Hypothalamus (tissue), 51 donors: ENCODE measurements around the gene ZCCHC2.

ENCODE experiments used
- DNase-seq, 51 donors: peaks; one replicate each; lab custom pipeline; 2025; lab: John Stamatoyannopoulos, UW

ZCCHC2 gene

DNA sequence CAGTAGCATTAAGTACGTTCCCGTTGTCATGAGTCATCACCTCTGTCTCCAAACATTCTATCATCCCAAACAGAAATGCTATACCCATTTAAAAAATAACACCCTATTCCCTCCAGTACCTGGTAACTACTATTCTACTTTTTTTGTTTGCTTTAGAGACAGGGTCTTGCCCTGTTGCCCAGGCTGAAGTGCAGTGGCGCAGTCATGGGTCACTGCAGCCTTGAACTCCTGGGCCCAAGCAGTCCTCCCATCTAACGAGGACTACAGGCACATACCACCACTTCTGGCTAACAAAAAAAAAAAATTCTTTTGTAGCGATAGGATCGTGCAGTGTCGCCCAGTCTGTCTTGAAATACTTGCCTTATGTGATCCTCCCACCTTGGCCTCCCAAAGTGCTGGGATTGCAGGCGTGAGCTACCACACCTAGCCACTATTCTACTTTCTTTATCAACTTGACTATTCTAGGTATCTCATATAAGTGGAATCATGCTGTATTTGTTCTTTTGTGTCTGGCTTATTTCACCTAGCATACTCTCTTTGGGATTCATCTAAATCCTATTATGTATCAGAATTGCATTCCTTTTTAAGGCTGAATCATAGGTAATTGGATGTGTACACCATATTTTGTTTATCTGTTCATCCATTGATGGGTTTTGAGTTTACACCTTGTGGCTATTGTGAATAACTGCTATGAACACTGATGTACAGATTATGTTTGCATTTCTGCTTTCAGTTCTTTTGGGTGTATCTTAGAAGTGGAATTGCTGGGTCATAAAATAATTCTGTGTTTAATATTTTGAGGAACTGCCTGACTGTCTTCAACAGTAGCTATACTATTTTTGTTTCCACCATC is 14.4 kb downstream of the ZCCHC2 start:
- DNase-seq: no peak

DNA sequence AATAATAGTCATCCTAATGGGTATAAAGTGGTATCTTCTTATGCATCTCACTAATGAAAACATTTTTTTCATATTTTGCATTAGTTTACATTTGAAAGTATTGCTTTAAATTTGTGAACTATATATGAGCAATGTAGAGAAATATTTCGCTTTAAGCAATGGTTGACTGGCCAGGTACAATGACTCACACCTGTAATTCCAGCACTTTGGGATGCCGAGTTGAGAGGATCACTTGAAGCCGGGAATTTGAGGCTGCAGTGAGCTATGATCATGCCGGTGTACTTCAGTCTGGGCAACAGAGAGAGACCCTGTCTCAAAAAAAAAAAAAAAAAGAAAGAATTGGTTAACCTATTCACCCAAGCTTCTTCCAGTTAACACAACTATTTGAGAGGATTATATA is 15.1 kb downstream of the ZCCHC2 start:
- DNase-seq: no peak

DNA sequence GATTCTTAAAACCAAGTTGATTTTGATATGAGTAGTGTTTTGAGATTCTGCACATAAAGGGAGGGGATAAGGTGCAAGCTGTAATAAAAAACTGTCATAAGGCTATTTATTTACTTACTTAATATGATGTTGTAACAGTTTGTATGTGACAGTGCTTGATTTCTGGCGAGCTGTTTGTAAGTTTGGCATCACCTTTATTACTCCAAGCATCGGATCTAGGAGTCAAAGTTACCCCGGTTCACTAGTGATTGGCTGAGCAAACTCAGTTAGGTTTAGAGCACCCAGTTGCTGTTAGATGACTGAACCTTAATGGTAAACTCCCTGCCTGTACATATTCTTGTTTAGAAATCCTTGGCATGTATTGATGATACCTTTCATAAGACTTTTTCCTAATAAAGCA is 16.1 kb downstream of the ZCCHC2 start:
- no peak for DNase-seq

DNA sequence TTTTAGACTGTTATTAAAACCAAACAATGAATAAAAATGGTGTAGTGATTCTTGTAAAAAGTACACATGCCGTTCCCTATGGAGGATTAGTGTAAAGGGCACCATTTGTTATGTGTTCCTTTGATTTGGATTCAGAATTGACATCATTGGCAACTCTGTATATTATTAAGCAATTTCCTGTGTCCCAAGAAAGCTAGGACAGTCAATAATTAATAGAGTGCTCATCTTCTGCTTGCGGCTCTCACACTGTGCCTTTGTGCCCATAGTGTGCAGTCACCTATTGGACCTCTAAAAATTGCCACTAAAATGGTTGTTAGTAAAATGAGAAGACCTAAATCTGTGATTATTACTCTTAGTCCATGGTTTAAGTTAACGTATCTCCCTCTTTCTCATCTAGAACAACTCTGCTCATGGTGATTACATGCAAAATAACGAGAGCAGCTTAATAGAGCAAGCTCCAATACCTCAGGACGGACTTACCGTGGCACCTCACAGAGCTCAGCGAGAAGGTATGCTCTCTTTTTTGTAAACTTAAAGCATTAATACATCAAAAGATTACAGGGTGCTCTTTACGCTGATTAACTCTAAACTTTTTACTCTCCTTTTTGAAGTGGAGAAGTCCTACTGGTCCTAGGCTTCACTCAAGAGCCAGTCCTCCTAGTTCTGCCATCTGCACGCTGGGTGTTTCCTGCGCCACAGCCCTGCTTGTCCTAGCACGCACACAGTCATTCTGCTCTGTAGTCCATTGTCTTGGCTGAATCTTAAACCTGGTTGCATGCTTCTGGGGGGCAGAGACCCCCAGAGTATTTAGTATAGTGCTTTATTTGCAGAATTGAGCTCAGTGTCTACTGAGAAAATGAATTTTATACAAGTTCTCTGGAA is 16.7 kb downstream of the ZCCHC2 start:
- DNase-seq: no peak

DNA sequence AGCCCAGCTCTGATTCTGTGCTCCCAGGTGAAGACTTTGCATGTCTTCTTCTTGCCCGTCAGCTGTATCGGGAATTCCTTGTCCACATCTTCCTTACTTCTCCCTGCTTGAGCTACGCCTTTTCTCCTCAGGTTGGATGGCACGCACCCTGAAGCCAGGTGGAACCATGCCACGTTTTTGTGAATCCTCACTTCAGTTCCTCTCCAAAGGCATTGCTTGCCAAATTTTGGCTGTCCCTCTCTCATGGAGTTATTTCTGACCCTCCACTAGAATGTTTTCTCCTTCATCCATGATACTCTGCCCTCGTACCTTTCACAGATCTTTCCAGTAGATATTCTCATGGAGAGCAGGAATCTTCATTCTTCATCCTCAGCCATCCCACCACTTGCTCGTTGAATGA is 20.2 kb downstream of the ZCCHC2 start:
- no peak for DNase-seq

DNA sequence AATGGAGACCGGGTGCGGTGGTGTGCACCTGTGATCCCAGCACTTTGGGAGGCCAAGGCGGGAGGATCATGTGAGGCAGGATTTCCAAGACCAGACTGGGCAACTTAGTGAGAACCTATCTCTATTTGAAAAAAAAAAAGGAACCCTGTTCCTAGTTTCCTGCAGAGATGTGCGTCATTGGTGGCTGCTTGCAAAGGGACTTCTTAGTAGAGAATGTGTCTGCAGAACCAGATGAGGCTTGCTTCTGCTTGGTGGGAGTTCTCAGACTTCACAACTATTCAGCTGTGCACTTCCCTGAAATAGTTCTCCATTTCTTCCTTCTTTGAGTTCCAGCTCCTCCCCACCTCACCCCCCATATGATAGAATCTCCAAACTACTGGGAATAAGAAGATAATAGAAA is 22.3 kb downstream of the ZCCHC2 start:
- no peak for DNase-seq

DNA sequence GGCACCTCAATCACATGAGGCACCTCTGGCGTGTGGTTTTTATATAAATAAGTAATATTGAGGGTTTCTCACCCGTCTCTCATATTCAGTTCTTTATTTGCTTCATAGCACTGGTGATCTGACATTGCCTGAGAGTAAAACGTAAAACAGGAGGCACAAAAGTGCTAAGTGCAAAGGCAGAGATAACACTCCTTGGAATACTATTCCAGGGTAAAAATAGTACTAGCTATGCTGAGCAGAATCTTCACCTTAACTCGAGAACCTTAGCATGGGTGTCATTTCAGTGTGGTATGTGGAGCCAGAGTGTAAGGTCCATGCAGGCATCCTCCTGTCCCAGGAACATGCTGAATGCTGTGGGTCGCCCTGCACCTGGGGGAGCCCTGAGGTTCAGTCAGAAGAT is 26.9 kb downstream of the ZCCHC2 start:
- no peak for DNase-seq

DNA sequence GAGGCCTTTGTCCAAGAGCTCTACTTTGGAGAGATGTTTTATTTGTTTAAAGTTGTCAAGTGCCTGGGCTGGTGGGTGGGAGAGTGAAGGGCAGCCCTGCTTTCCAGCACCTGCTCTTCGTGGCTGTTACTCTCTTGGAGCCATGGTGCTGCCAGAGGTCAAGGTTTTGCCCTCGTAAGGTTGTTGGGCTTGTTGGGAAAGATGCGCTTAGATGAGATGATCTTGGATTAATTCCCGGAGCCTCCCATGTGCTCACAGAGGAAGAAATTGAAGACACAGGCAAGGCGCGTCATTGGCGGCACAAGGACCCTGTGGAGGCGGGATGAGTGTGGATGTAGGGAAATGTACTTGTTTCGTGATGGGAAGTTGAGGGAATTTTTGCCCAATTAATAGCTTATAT is 27.9 kb downstream of the ZCCHC2 start:
- no peak for DNase-seq

DNA sequence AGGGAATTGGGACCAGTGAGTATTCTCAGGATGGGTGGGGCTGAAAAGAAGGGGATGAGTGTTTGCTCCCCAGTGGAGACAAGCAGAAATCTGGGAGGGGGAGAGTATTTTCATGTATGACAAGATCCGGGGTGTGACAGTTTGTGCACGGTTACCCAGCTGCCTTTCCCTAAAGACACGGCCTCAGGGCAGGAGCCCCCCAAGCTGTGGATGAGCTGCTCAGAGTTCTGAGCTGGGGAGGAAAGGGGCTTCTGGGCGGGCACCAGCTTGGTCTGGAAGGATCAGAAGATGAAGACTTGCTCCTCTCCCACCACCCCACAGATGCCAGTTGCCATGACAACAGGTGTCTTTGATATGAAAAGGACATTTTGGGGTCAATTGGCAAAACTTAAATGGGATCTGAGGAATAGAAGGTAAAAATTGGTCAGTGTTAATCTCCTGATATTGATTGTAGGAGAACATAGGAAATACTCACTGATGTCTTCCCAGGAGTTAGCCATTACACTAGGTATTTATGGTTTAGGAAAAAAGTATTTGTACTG is 29.2 kb downstream of the ZCCHC2 start:
- DNase-seq: no peak

DNA sequence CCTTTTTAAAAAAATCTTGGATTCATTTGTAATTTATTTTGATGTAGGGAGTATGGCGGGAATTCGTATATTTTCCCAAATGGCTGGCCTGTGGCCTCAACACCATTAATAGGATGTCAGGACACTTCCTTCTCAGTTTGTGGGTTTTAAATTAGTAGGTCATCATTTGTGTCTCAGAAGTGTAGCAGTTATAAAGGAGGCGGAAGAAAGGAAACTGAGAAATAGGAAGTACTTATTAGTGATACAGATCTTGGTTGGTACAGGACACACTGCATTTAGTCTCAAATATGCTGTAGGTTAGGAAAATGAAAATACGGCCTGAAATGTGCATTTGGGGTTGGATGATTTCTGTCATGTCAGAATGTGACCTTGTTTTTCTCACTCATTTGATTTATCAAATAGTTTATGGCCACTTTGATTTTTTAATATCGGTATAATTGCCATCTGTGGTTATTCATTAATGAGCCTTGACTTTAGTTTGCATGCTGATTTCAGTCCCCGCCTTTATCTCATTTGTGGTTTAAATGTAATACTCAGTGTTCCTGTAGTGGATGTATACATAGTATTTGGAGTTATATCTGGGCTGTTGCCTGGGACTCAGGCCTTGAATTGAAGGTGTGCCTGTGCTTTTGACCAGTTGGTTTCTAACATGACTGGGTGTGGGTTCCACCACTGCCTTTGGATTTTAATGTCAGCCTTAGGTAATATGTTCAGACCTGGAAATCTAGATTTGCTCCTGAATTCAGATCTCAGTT is 31.4 kb downstream of the ZCCHC2 start:
- DNase-seq: no peak

DNA sequence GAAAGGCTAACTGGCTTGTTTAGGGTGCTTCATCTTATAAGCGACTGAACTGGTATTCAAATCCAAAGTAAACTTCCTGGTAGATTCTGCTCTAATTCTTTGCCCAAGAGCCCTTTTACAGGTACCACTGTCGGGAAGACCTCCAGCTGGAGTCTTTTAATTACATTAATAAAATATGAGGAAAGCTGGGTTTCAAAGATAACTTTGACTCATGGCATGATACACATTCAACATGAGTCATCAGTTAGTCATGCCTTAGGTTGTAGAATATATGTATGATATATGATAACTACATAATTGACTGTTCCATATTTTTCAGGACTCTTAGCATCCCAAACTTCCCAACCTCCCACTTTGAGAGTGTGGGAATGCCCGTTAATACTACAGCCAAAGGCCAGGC is 32.3 kb downstream of the ZCCHC2 start:
- DNase-seq: no peak

DNA sequence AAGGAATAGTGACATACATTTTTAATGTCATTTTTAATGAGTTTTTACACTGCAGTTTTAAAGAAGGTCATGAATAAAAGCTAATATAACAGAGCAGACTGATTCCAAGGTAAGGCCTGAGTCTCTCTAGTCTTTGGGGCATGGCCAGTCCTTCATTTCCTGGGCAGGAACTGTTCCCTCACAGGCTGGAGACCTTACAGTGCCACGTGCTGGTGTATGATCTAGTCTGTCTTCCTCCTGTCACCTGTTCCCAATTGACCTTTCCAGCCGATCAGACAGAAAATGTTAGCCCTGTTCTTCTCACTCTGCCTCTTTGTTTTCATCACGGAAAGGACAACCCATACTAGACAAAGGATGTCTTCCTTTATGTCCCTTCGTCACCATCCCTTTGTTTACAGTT is 33.6 kb downstream of the ZCCHC2 start:
- DNase-seq: no peak

DNA sequence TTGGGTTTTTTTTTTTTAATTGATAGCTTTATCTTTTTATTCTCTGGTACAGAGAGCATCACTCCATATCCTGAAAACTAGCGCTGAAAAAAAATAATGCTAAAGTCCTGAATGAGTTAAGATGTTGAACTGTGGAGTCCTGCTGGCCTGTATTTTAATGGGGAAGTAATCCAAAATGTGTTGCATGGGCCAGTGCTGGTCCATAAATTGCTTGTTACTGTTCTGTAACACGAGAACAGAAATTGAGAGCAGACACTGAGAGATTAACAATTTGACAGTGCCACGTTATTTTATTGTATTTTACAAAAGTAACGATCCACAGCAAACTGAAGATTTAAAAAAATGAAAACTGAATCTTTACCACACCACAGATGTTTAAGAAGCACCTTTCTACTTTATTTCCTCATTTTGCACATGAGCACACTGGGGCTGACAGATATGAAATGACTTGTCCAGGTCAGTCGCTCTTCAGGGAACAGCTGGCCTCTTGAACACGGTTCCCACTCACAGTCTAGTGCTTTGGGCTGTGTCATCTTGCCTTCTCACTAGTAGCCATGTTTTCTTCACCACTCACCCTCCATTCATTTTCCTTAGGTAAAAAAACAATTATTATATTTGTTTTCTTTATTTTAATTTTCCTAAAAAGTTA is 35.3 kb downstream of the ZCCHC2 start:
- DNase-seq: no peak

DNA sequence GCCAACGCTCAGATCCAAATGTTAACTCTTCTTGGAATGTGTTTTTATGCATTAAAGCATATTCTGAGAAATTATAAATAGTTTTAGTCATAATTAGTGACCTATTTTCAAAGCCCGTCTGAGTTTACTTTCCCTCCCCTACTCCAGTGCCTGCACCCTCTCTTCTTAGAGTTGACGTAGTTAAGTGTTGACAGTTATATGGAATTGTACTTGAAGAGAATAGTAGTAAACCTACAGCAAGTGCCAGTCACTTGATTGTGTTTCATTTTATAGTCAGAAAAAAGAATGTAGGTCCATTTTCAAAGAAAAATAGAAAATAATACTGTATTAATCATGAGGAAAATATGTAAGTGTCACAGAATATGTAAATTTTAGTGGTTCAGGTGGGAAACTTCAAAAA is 41.2 kb downstream of the ZCCHC2 start:
- DNase-seq: no peak

DNA sequence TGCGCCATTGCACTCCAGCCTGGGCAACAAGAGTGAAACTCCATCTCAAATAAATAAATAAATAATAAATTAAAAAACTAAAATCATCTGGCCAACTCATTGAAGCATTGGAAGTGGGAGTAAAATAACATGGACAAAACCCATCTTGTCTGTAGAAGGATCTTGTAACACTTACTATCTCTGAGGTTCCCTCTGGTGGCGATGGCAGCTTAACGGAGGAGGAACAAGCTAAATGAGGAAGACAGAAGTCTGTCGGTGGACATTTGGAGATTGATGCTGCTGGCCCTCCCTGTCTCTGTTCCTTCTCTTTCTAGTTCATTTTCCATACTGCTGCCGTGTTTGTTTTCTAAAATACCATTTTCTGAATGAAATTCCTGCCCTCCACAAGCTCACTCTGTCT is 43.4 kb downstream of the ZCCHC2 start:
- DNase-seq: peak in 22 of 51 donors; percentile 7 to 58 (median 32)

DNA sequence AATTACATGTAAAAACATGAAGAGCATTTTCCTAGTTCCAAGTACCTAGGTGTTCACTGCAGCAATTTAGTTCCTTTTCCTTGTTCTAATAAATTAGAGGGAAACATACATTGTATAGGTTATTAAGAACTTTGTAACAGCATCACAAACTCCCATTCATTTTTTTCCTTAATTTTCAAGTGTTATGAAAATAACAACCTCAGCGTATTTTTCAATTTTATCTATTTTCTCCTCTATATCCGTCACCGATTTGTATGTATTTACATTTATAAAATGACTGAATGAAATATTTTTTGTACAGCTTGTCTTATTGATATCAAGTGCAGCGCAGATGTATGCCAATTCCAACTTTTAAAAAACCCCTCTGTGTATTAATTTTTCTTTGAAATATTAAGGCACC is 44.0 kb downstream of the ZCCHC2 start:
- no peak for DNase-seq

DNA sequence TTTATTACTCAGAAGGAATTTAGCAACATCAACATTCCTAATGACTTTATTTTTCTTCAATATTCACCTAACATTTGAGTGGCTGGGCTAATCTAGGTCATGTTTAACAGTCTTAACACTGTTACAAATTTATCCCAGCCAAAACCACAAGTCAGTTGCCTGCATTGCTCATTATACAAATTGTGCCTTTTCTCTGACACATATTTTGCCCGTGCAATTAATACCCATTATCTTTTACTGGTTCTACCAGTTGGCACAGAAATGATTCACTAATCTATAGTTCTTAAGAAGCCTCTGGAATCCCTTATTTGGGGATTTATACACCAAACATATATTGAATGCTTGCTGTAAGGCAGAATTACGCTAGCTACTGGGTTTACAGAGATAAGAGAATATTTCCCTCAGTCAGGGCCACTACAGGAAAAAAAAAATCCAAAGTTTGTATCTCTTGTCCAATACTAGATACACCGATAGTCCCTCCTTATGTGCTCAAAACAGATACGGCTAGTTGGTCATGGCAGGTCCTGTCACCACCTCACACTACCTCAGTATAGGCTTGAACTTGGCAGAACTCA is 46.3 kb downstream of the ZCCHC2 start:
- no peak for DNase-seq

DNA sequence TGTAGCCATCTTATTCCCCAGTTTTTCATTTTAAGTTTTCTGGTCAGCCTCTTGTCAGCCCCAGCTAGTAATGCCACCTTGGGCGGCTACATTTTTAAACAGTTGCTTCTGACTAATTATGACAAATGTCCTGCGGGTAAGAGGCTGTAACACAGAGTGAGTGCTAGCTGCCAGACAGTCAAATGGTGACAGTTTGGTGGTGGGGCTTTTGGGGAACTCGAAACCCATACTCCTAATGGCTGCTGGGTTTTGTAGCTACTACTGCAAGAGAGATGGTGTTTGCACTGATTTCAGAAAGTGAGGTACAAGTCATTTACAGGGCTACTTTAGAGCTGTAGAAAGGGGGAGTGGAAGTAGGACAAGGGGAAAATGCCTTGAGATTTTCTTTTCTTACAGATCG is 48.2 kb downstream of the ZCCHC2 start:
- DNase-seq: no peak

DNA sequence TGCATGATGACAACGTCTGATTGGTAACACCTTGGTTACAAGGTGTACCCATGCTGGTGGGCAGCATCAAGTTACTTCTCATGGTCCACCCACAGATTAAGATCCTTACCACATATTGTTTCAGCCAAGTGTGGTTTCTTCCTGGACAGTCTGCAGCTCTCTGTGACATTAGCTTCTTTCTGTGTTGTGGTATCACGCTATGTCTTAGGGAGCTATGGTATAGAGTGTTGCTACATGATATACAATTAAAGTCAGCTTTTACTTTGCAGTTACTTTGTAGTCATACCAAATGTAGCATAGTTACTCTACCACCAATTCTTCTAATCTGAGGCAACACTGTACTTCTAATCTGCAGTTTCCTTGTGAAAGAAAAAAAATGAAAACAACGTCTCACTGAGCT is 48.8 kb downstream of the ZCCHC2 start:
- no peak for DNase-seq

DNA sequence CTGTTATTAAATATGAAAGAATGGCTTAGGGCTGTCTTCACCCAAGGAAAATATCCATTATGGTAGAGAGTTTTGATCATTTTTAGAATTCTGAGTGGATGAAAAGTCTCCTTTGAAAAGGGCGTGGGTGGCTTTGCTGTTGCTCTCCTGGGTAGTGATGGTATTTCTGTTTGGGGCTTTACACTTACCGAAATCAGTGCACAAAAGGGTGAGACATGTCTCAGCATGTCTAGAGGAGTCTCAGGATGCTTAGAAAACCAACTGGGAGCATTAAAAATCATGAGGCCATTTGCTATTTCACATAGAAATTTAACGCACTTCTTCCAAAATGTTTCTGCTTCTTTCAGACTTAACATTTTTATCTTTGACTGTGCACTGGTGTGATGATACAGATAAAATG is 49.6 kb downstream of the ZCCHC2 start:
- DNase-seq: no peak
